HCT116 (cell line): Measurements from ENCODE around the gene TSPAN15. TPM values are rescaled to one million over a fixed set of nuclear protein-coding genes. Genes with fewer than 3 reads are reported as not detected.

Source experiments
- ATAC-seq: fragments of 200-7000 bp; cut with Tn5 transposase; 2 replicates; pipeline ENCODE4 v1.9.1; 2020; ENCODE audit warnings: mild to moderate bottlenecking, moderate library complexity
- BruUV-seq: library from RNA; stranded (reverse); fragments of 400-500 nt; replicated peaks from 2 replicates; lab custom pipeline; 2021; lab: Mats Ljungman, UMichigan
- CTCF ChIA-PET: fragments of 300-600 bp; sonication (Branson Sonifier 250); formaldehyde crosslinking; loops from one replicate; lab custom pipeline; 2021; ENCODE audit warnings: antibody characterized with exemption; lab: Charles Lee
- POLR2A ChIA-PET: fragments of 300-600, 350-600 bp; sonication (Branson Sonifier 250); formaldehyde crosslinking; loops from one replicate; lab custom pipeline; 2021; ENCODE audit warnings: antibody characterized with exemption; lab: Charles Lee
- RAD21 ChIA-PET, 2 experiments: fragments of 300-600 bp; sonication (Branson Sonifier 250); formaldehyde crosslinking; loops; one replicate each; lab custom pipeline; 2023; ENCODE audit warnings: low total read pairs in 2 of 2; ENCODE audit not compliant: uncharacterized antibody in 2 of 2, unreplicated experiment in 2 of 2, low non-redundant PET in 1 of 2; lab: Charles Lee
- DNase-seq: peaks from one replicate; pipeline ENCODE4 v3.0.0-alpha.2; 2010; ENCODE audit warnings: low read depth, low spot score
- H2AFZ ChIP-seq: fragments of 200-600 bp; shearing (Covaris generic), sonication (generic); 2 replicates; pipeline ENCODE4 v1.6.1; 2017; ENCODE audit warnings: low read depth, mixed run types, mixed read lengths, antibody characterized with exemption, low read length; ENCODE audit not compliant: poor library complexity, severe bottlenecking
- H3K27ac ChIP-seq: 2 replicates; pipeline ENCODE4 v1.5.1; 2012; ENCODE audit warnings: low read depth, low read length
- H3K27me3 ChIP-seq: fragments of 200-600 bp; sonication (generic); 2 replicates; pipeline ENCODE4 v1.6.1; 2016; ENCODE audit warnings: mixed run types, low read length, mixed read lengths; ENCODE audit not compliant: insufficient read depth
- H3K36me3 ChIP-seq, 2 experiments: fragments of 200-500 bp in 1 of 2; fragments of 200-600 bp in 1 of 2; sonication (Bioruptor generic) in 1 of 2; sonication (generic) in 1 of 2; 2 replicates each; pipeline versions ENCODE4 v1.5.1 to v1.6.1; 2014 to 2016; ENCODE audit warnings: low read length in 2 of 2, inconsistent platforms in 1 of 2, mixed read lengths in 1 of 2, mixed run types in 1 of 2; ENCODE audit not compliant: insufficient read depth in 2 of 2, control insufficient read depth in 1 of 2
- H3K4me1 ChIP-seq, 2 experiments: fragments of 200-600 bp in 1 of 2; sonication (generic) in 1 of 2; 2 replicates each; pipeline versions ENCODE4 v1.5.1 to v1.6.1; 2012 to 2017; ENCODE audit warnings: low read length in 2 of 2, inconsistent platforms in 1 of 2, mild to moderate bottlenecking in 1 of 2, mixed read lengths in 1 of 2, mixed run types in 1 of 2, moderate library complexity in 1 of 2; ENCODE audit not compliant: insufficient read depth in 2 of 2, control insufficient read depth in 1 of 2
- H3K4me2 ChIP-seq: fragments of 200-600 bp; sonication (generic); 2 replicates; pipeline ENCODE4 v1.6.1; 2017; ENCODE audit warnings: mixed run types, low read length, mixed read lengths
- H3K4me3 ChIP-seq, 2 experiments: fragments of 200-600 bp in 1 of 2; sonication (generic) in 1 of 2; replicated peaks in 1 of 2; 2 replicates each; pipeline ENCODE4 v1.5.1; 2011 to 2016; ENCODE audit warnings: low read length in 2 of 2, control low read depth in 1 of 2, low read depth in 1 of 2, mild to moderate bottlenecking in 1 of 2, mixed read lengths in 1 of 2, mixed run types in 1 of 2
- H3K79me2 ChIP-seq: fragments of 200-600 bp; sonication (generic); 2 replicates; pipeline ENCODE4 v1.6.1; 2017; ENCODE audit warnings: mild to moderate bottlenecking, mixed run types, low read length, moderate library complexity, mixed read lengths; ENCODE audit not compliant: insufficient read depth
- H3K9ac ChIP-seq: fragments of 200-600 bp; sonication (generic); 2 replicates; pipeline ENCODE4 v1.6.1; 2016; ENCODE audit warnings: low read length, mixed read lengths
- H3K9me2 ChIP-seq: fragments of 200-600 bp; sonication (generic), shearing (Covaris generic); 2 replicates; pipeline ENCODE4 v1.6.1; 2017; ENCODE audit warnings: mixed run types, mild to moderate bottlenecking, moderate library complexity; ENCODE audit not compliant: insufficient read depth
- H3K9me3 ChIP-seq, 2 experiments: fragments of 200-500 bp in 1 of 2; fragments of 200-600 bp in 1 of 2; sonication (Bioruptor generic) in 1 of 2; sonication (generic) in 1 of 2; 2 replicates each; pipeline ENCODE4 v1.6.1; 2014 to 2017; ENCODE audit warnings: low read length in 2 of 2, mixed read lengths in 2 of 2, inconsistent platforms in 1 of 2, low read depth in 1 of 2, mild to moderate bottlenecking in 1 of 2, mixed run types in 1 of 2, moderate library complexity in 1 of 2; ENCODE audit not compliant: control insufficient read depth in 1 of 2, insufficient read depth in 1 of 2
- H4K20me1 ChIP-seq: fragments of 200-600 bp; sonication (generic), shearing (Covaris generic); 2 replicates; pipeline ENCODE4 v1.6.1; 2017; ENCODE audit warnings: mixed run types, mild to moderate bottlenecking, moderate library complexity; ENCODE audit not compliant: insufficient read depth
- CEBPB ChIP-seq: IDR thresholded peaks from 2 replicates; pipeline ENCODE4 v1.6.1; 2012; ENCODE audit warnings: low read depth
- EGR1 ChIP-seq: IDR thresholded peaks from 2 replicates; pipeline ENCODE4 v1.6.1; 2012; ENCODE audit warnings: low read depth
- EZH2 ChIP-seq: fragments of 200-600 bp; sonication (generic); IDR thresholded peaks from 2 replicates; pipeline ENCODE4 v1.6.1; 2017; ENCODE audit warnings: antibody characterized with exemption, mixed run types
- POLR2A ChIP-seq: IDR thresholded peaks from 2 replicates; pipeline ENCODE4 v1.7.0; 2011; ENCODE audit warnings: borderline replicate concordance; ENCODE audit not compliant: insufficient read depth, insufficient read length; ENCODE audit errors: extremely low read depth
- RAD21 ChIP-seq: IDR thresholded peaks from 2 replicates; pipeline ENCODE4 v1.6.1; 2012; ENCODE audit warnings: low read depth, mild to moderate bottlenecking
- SIN3A ChIP-seq: IDR thresholded peaks from 2 replicates; pipeline ENCODE4 v1.6.1; 2012; ENCODE audit warnings: low read depth
- SP1 ChIP-seq: IDR thresholded peaks from 2 replicates; pipeline ENCODE4 v1.6.1; 2012; ENCODE audit warnings: low read depth
- YY1 ChIP-seq: IDR thresholded peaks from 2 replicates; pipeline ENCODE4 v1.6.1; 2011; ENCODE audit warnings: low read length, low read depth, moderate library complexity, mild to moderate bottlenecking; ENCODE audit not compliant: insufficient replicate concordance; ENCODE audit errors: extremely low read depth
- ZFX ChIP-seq: fragments of 450-650 bp; IDR thresholded peaks from 2 replicates; pipeline ENCODE4 v1.6.1; 2017
- ZNF274 ChIP-seq: fragments of 200-500 bp; sonication (Bioruptor generic); IDR thresholded peaks from 2 replicates; pipeline ENCODE4 v1.6.1; 2014; ENCODE audit warnings: mild to moderate bottlenecking, low read depth, low read length, inconsistent platforms
- intact Hi-C: fragments of 100-400 bp; cut with micrococcal nuclease; formaldehyde crosslinking; loops from 2 replicates; pipeline ENCODE4 v1.10.0; 2022
- total RNA-seq: library from RNA; stranded (reverse); gene quantifications from one replicate; pipeline ENCODE4 v1.2.1, GENCODE V29; 2021; ENCODE audit not compliant: unreplicated experiment
- TF ChIP-seq, protein P1 (sequence below), 3 experiments: fragments of 200-600 bp in 1 of 3; sonication (generic) in 1 of 3; IDR thresholded peaks in 2 of 3; conservative IDR thresholded peaks in 1 of 3; 2 replicates each; pipeline ENCODE4 v1.5.1; 2012 to 2017; ENCODE audit warnings: low read depth in 2 of 3, low read length in 2 of 3, antibody characterized with exemption in 1 of 3, borderline replicate concordance in 1 of 3, control low read depth in 1 of 3, mild to moderate bottlenecking in 1 of 3, mixed read lengths in 1 of 3, mixed run types in 1 of 3, moderate library complexity in 1 of 3; ENCODE audit not compliant: insufficient read depth in 1 of 3
- TF ChIP-seq, protein P2 (sequence below): IDR thresholded peaks from 2 replicates; pipeline ENCODE4 v1.6.1; 2011; ENCODE audit warnings: mild to moderate bottlenecking, low read length, moderate library complexity; ENCODE audit not compliant: insufficient replicate concordance; ENCODE audit errors: extremely low read depth
- TF ChIP-seq, protein P3 (sequence below): IDR thresholded peaks from 2 replicates; pipeline ENCODE4 v1.6.1; 2012

Gene TSPAN15
- total RNA-seq, 1 experiment from 2014 or later: 16.0 TPM

DNA sequence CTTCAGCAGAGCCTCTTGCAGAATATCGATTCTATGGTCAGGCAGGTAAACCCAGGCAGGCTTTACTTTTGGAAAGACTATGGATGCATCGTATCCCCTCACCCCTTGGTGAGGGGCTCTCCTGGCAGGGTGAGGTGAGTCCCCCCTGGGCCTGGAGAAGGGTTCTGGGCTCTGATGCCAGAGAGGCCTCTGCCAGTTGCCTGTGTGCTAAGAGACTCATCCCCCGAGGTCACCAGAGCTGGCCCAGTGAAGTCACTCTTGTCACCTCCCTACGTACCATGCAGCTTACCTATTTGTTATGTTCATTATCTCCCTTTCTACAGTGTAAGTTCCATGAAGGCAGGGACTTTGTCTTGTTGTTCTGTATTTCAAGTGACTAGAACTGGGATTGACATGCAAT lies 51.3 kb downstream of the TSPAN15 start:
- POLR2A ChIA-PET: no interaction called here
- intact Hi-C loops: loop anchor here (10.0 kb wide), 1 partner anchor 48 kb away; the partner anchor contains the start of gene TSPAN15
- no peaks in the 10 kb centered on the region for H3K9me2 ChIP-seq
- H3K27ac ChIP-seq: no peak overlapping the region
- TF ChIP-seq CEBPB (no peak), POLR2A (no peak), SP1 (no peak), ZFX (no peak), EZH2 (no peak), EGR1 (no peak), YY1 (no peak), RAD21 (no peak), ZNF274 (no peak), SIN3A (no peak)
- TF ChIP-seq, protein P1, sequence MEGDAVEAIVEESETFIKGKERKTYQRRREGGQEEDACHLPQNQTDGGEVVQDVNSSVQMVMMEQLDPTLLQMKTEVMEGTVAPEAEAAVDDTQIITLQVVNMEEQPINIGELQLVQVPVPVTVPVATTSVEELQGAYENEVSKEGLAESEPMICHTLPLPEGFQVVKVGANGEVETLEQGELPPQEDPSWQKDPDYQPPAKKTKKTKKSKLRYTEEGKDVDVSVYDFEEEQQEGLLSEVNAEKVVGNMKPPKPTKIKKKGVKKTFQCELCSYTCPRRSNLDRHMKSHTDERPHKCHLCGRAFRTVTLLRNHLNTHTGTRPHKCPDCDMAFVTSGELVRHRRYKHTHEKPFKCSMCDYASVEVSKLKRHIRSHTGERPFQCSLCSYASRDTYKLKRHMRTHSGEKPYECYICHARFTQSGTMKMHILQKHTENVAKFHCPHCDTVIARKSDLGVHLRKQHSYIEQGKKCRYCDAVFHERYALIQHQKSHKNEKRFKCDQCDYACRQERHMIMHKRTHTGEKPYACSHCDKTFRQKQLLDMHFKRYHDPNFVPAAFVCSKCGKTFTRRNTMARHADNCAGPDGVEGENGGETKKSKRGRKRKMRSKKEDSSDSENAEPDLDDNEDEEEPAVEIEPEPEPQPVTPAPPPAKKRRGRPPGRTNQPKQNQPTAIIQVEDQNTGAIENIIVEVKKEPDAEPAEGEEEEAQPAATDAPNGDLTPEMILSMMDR (IDR thresholded peaks at IDR 0.05 in 2 of 3, conservative IDR thresholded peaks at IDR 0.05 in 1 of 3; ENCODE audit: borderline replicate concordance in 1 of 3, insufficient read depth in 1 of 3, low read depth in 2 of 3, low read length in 2 of 3): no peak
- TF ChIP-seq, protein P2, sequence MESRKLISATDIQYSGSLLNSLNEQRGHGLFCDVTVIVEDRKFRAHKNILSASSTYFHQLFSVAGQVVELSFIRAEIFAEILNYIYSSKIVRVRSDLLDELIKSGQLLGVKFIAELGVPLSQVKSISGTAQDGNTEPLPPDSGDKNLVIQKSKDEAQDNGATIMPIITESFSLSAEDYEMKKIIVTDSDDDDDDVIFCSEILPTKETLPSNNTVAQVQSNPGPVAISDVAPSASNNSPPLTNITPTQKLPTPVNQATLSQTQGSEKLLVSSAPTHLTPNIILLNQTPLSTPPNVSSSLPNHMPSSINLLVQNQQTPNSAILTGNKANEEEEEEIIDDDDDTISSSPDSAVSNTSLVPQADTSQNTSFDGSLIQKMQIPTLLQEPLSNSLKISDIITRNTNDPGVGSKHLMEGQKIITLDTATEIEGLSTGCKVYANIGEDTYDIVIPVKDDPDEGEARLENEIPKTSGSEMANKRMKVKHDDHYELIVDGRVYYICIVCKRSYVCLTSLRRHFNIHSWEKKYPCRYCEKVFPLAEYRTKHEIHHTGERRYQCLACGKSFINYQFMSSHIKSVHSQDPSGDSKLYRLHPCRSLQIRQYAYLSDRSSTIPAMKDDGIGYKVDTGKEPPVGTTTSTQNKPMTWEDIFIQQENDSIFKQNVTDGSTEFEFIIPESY: no peak
- TF ChIP-seq, protein P3, sequence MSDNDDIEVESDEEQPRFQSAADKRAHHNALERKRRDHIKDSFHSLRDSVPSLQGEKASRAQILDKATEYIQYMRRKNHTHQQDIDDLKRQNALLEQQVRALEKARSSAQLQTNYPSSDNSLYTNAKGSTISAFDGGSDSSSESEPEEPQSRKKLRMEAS: no peak
- TF ChIP-seq, all 23 proteins: peak for 0
- Histone ChIP-seq H2AFZ (no peak overlapping the region), H3K27me3 (no peaks in the 10 kb centered on the region), H3K9ac (no peak overlapping the region), H3K79me2 (no peaks in the 10 kb centered on the region), H3K36me3 (no peaks in the 10 kb centered on the region; a peak in 1 of 4 replicates), H3K4me1 (peaks cover 10 to 13% of the 10 kb centered on the region in 2 experiments; a peak in 3 of 4 replicates), H3K4me3 (no peak overlapping the region), H3K4me2 (no peak overlapping the region), H3K9me3 (no peaks in the 10 kb centered on the region), H4K20me1 (no peaks in the 10 kb centered on the region)
- DNase-seq (no peak), ATAC-seq (no peak)
- ChIA-PET RAD21 (interaction anchor here in 1 of 2 experiments (0.5 kb wide), 1 partner anchor 54 kb away, joined by 3 read pairs; no protein-coding TSS in a partner anchor), CTCF (interaction anchor here (1.1 kb wide), 1 partner anchor 94 kb away, joined by 3 read pairs; no protein-coding TSS in a partner anchor)
- BruUV-seq: no TSS peak
